Choroid plexus epithelial cell (primary cell): ENCODE results near the gene ADSS2.

Experiments
- DNase-seq: peaks from one replicate; pipeline ENCODE4 v3.0.0-alpha.2; 2010; ENCODE audit warnings: low read depth
- H3K4me3 ChIP-seq: 2 replicates; pipeline ENCODE4 v1.5.1; 2011; ENCODE audit warnings: low read depth, mild to moderate bottlenecking, control low read depth, low read length, moderate library complexity
- CTCF ChIP-seq: conservative IDR thresholded peaks from 2 replicates; pipeline ENCODE4 v1.5.1; 2011; ENCODE audit warnings: low read depth, mild to moderate bottlenecking, control low read depth, inconsistent platforms, low read length, moderate library complexity

The ADSS2 gene

GRCh38 chr1:244444854-244445253 is 6.9 kb downstream of the ADSS2 start:
- no peak overlapping the region for H3K4me3 ChIP-seq
- no peak for DNase-seq
- TF ChIP-seq CTCF: no peak

- H3K4me3 ChIP-seq: no peak overlapping the region
- TF ChIP-seq CTCF: no peak
- no peak for DNase-seq
These were observed 8.9 kb downstream of the ADSS2 start for GRCh38 chr1:244442850-244443249.

GRCh38 chr1:244439391-244440032 is 12.2 kb downstream of the ADSS2 start:
- no peak for TF ChIP-seq CTCF
- no peak overlapping the region for H3K4me3 ChIP-seq
- no peak for DNase-seq

GRCh38 chr1:244437086-244437468 is 14.6 kb downstream of the ADSS2 start:
- no peak overlapping the region for H3K4me3 ChIP-seq
- peak; percentile 46 for DNase-seq
- no peak for TF ChIP-seq CTCF

- H3K4me3 ChIP-seq: no peak overlapping the region
- TF ChIP-seq CTCF: no peak
- DNase-seq: peak; percentile 71
These were observed 15.2 kb downstream of the ADSS2 start for GRCh38 chr1:244436336-244437085.

- DNase-seq: peak; percentile 76
- H3K4me3 ChIP-seq: no peak overlapping the region
- TF ChIP-seq CTCF: no peak
These were observed 16.0 kb downstream of the ADSS2 start for GRCh38 chr1:244435562-244436205.
